NOMO-1 treated with dmso at 0.1 percent for 144 hours (cell line): Measurements from ENCODE around the gene PDXP.

Experiments used
- DNase-seq: peaks from one replicate; lab custom pipeline; 2025; ENCODE audit not compliant: unreplicated experiment; lab: John Stamatoyannopoulos, UW

Gene PDXP

GRCh38 chr22:37628830-37629229 is 29.7 kb upstream of the PDXP start:
- DNase-seq, result no peak

- DNase-seq, result no peak
Measured at GRCh38 chr22:37629928-37630327, 28.6 kb upstream of the PDXP start.

- no peak for DNase-seq
Measured at GRCh38 chr22:37630839-37631435, 27.6 kb upstream of the PDXP start.

- DNase-seq, result no peak
Measured at GRCh38 chr22:37631448-37632173, 26.9 kb upstream of the PDXP start.

GRCh38 chr22:37632174-37633088 is 26.1 kb upstream of the PDXP start:
- no peak for DNase-seq

- peak; percentile 64 for DNase-seq
Measured at GRCh38 chr22:37633089-37633624, 25.4 kb upstream of the PDXP start.

GRCh38 chr22:37633625-37634416 is 24.7 kb upstream of the PDXP start:
- DNase-seq, result peak; percentile 93

GRCh38 chr22:37634417-37634924 is 24.1 kb upstream of the PDXP start:
- no peak for DNase-seq

- DNase-seq, result no peak
Measured at GRCh38 chr22:37635157-37635556, 23.4 kb upstream of the PDXP start.

- DNase-seq, result peak; percentile 90
Measured at GRCh38 chr22:37636186-37636948, 22.2 kb upstream of the PDXP start.

GRCh38 chr22:37636949-37637273 is 21.6 kb upstream of the PDXP start:
- DNase-seq, result no peak

GRCh38 chr22:37638391-37639069 is 20.0 kb upstream of the PDXP start:
- no peak for DNase-seq

- peak; percentile 25 for DNase-seq
Measured at GRCh38 chr22:37639070-37639760, 19.3 kb upstream of the PDXP start, which contains the start of gene SH3BP1. SH3BP1 (plus strand) TSS chr22:37639669; CDS start chr22:37639788, 119 bp downstream.

- DNase-seq, result peak; percentile 45
Measured at GRCh38 chr22:37639771-37640590, 18.5 kb upstream of the PDXP start.

- no peak for DNase-seq
Measured at GRCh38 chr22:37640591-37641560, 17.6 kb upstream of the PDXP start.

- no peak for DNase-seq
Measured at GRCh38 chr22:37641561-37641949, 17.0 kb upstream of the PDXP start.
